Activated CD4-positive, alpha-beta T cell treated with anti-CD3 and anti-CD28 coated beads, Interleukin-2, amount 50 U/mL, for 4 hours (primary cell): ENCODE measurements around the gene HHIPL1.
"Not testable (repeated sequence)": the region's sequence is repeated elsewhere in the genome, so short reads cannot be mapped to it uniquely, and the experiment has no call there.

Experiments used
- DNase-seq, 2 experiments: peaks; one replicate each; pipeline ENCODE4 v3.0.0-alpha.2; 2020

HHIPL1 gene

GRCh38 chr14:99636487-99636886 is 8.4 kb upstream of the HHIPL1 start:
- no peak for DNase-seq

- no peak for DNase-seq
These were observed 7.3 kb upstream of the HHIPL1 start for GRCh38 chr14:99637624-99638023.

GRCh38 chr14:99642771-99643170 is 2.2 kb upstream of the HHIPL1 start:
- DNase-seq: not testable (repeated sequence)

GRCh38 chr14:99643343-99643742 is 1.6 kb upstream of the HHIPL1 start:
- no peak for DNase-seq

- DNase-seq: no peak
These were observed 818 bp upstream of the HHIPL1 start for GRCh38 chr14:99644035-99644587.

DNA sequence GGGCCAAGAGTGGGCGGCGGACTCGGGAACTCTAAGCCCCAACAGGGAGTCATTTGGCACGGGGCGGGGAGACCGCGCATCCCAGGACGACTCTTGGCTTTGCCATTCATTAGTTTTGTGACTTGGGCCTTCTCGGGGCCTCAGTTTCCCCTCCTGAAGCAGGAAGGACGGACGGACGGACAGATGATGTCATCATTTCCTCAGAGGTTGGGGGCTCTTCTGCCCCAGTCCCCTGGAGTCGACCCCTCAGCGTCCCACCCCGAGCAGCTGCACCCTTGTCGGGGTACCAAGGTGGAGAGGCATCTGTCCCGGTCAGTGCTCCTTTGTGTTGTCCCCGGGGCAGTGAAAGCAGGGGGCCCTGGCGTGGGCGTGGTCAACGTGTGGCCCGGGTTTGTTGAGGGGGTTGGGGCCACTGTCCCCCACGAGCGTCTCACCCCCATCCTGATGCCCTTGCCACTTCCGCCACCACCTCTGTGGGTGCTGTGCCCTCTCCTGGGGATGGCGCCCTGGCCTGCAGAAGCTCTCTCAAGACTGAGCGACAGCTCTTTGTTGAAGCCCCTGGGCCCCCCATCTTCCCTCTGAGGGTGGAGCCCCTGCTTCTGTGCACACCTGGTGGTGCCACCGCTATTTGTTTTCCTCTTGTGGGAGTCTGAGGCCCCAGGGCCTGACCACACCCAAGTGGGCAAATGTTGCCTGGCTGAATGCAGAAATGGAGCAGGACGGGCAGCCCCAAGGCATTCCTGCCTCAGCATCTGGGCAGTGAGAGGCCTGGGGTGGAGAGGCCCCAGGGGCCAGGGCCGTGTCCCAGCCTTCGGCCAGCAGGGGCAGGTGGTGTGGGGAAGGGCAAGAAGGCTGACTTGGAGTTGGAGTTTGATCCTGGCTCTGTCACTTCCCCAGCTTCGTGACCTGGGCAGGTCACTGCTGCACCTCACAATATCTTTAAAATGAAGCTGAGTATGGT is 896 bp downstream of the HHIPL1 start:
- DNase-seq: no peak

- DNase-seq: no peak
These were observed 2.5 kb downstream of the HHIPL1 start for GRCh38 chr14:99647411-99647810.

DNA sequence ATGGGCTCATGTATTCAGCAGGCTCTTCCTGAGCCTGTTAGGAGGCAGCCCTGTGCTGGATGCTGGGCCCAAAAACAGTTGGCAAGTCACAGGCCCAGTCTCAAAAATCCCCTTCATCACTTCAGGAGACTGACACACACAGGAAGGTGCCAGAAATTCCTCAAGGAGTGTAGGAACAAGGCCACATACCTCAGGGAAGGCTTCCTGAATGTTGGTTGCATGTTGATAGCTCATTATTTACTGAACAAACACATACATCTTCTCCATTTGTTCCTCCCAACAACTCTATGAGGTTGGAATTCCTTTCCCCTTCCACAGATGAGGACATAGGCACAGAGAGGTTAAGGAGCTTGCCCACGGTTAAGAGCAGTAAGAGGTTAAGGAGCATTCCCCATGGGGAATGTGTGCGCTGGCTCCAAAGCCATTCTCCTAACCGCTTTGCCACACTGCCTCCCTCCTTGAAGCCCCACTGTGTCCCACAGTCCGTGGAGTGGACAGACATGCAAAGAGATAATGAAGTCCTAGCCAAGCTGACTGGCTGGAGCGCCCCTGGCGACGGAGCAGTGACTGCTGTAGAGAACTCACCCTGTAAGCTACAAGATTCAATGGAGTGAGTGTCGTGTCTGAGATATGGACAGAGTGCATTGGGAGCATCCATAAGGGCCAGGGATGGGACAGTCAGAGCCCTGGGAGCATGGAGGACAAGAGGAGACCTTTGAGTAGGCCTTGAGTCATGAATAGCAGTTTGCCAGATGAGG is 3.3 kb downstream of the HHIPL1 start:
- DNase-seq: no peak

DNA sequence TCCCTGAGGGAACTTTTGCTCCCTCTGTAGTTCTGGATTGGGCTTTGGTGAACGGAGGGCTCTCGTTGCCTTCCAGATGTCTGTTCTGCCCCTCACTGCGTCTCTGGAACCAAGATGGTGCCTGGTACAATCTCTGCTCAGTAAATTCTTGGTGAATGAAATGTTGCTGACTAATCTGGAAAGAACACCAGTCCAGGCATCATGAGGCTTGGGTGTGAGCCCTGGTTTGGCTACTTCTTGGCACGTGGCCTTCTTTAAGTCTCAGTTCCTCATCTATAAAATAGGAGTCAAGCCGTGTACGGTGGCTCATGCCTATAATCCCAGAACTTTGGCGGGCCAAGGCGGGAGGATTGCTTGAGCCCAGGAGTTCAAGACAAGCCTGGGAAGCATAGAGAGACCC is 4.3 kb downstream of the HHIPL1 start:
- no peak for DNase-seq

- DNase-seq: no peak
These were observed 4.7 kb downstream of the HHIPL1 start for GRCh38 chr14:99649643-99650042.

GRCh38 chr14:99650189-99650588 is 5.3 kb downstream of the HHIPL1 start:
- no peak for DNase-seq

DNA sequence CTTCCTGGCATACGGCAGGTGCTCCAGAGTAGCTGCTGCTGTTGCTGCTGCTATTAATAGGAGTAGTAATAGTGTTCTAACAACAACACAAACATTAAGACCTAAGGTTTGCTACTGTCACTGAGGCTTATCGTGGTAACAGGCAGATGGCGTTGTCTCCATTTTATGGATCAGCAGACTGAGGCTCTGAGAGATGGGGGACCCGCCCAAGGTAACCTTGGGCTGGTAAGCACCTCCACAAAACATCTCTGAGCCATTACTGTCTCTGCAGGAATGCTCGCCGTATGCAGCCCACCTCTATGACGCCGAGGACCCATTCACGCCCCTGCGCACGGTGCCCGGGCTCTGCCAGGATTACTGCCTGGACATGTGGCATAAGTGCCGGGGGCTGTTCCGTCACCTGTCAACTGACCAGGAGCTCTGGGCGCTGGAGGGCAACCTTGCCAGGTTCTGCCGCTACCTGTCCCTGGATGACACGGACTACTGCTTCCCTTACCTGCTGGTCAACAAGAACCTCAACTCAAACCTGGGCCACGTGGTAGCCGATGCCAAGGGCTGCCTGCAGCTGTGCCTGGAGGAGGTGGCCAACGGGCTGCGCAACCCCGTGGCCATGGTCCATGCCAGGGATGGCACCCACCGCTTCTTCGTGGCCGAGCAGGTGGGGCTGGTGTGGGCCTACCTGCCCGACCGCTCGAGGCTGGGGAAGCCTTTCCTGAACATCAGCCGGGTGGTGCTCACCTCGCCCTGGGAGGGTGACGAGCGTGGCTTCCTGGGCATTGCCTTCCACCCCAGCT is 7.2 kb downstream of the HHIPL1 start:
- no peak for DNase-seq

DNA sequence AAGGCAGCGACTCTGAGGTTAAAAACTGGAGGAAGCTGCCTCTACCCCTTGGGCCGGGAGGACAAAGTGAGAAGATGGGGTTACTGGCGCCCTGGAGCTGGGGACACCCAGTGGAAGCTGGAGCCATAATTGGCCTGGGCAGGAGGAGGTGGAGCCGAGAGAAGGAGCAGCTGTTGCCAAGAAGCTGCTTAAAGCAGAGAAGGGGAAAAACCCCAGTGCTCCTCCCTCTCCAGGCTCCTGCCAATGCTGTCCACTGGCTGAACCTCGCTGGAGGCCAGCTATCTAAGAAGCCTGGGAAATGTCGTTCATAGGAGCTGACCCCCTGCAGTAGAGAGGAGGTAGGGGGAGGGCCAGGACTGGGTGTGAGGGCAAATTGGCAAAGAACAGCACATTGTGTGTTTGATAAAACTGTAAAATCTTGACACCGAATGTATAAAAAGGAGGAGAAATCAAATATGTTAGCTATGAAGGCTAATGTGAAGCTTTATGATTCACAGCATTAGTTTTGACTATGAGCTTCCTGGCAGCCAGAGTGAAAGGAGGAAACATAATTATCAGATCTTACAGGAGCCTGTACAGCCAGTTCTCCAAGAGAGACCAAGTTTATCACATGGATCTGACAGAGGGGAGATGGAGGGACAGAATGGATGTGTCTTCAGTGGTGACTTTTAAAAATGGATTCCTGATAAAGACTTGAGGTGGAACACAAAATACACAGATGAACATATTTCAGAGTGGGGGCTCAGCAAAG is 9.5 kb downstream of the HHIPL1 start:
- DNase-seq: no peak

- DNase-seq: no peak
These were observed 10.6 kb downstream of the HHIPL1 start for GRCh38 chr14:99655521-99655920.

- DNase-seq: no peak
These were observed 11.2 kb downstream of the HHIPL1 start for GRCh38 chr14:99656171-99656570.

DNA sequence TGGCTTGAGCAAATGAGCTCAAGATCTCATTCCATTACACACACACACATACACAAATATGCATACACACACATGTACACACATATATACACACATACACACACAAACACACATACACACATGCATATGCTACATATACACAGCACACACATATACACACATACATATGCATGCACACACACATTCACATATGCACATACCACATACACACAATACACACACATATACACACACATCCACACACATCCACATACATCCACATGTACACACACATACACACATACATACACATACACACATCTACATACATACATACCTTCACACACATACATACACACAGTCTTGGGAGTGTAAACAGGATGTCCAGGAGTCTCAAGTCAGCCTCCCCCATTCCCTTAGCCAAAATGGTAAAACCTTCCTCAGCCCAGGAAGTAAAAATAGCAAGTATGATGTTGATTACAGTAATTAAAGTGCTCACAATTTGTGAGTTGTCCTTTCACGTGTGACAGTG is 12.8 kb downstream of the HHIPL1 start:
- DNase-seq: no peak

DNA sequence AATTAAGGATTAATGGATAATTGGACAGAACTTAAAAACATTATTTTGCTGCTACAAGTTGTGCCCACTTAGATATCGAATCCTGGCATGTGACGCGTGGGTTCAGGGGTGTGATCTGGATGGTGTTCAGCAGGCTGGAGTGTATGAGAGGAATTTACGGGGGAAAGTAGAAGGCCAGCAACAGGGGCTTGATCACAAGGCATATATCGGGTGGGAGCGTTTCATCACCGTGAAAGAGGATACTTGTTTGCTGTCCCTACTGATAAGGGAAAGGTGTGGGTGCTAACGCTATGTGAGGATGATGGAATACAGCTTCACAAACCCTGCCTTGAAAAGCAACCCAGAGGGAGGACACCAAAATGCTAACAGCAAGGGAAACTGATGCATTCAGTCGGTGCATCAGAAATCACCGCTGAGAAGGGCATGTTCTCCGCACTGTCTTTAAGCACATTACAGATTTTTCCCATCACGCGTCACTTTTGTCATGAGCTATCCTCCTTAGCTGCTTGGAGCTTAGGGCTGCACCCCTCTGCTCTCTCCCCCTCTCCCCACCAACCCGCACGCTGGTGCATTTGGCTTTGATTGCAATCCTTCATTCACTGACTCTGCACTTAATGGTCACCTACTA is 13.4 kb downstream of the HHIPL1 start:
- DNase-seq: no peak

DNA sequence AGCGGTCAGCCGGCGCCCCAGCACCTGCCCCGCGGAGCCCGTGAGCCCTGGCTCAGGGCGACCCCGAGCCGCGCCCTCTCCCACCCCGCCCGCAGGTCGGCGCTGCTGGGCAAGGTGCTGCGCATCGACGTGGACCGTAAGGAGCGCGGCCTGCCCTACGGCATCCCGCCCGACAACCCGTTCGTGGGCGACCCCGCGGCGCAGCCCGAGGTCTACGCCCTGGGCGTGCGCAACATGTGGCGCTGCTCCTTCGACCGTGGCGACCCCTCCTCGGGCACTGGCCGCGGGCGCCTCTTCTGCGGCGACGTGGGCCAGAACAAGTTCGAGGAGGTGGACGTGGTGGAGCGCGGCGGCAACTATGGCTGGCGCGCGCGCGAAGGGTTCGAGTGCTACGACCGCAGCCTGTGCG is 14.4 kb downstream of the HHIPL1 start:
- no peak for DNase-seq

DNA sequence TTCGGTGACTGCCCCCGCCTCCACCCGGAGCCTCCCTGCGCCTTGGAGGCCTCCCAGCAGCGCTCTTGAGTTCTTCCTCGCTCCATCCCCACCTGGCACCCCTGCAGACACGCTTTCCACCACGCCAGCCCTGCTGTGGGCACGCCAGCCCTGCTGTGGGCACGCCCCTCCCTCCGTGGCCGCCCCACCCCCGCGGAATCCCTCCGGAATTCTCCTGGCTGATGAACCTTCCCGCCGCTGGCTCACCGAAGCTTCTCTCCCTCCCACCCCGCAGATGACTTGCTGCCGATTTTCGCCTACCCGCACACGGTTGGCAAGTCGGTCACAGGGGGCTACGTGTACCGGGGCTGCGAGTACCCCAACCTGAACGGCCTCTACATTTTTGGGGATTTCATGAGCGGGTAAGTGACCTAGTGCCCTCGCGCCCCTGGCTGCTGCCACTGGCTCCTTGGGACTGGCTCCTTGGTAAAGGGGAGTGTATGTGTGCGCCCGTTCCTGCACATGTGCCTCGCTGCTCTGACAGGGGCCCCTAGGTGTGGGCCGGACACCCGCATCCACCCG is 15.2 kb downstream of the HHIPL1 start:
- no peak for DNase-seq

DNA sequence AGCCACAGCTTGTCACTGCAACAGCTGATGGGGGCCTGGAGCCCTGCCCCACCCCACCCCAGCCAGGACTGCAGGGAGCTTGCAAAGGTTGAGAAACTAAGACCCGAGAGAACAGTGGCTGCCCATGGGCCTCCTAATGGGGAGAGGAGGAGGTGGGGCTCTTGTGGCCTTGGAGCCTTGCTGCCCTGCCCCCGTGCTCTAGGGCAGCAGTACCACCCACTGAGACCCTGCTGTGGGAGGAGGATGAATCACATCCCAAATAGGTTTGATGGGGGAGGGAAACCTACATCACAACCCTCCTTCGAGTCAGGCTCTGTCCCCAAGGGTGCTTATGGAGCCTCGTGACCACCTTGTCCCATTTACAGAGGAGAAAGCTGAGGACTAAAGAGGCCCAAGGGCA is 15.9 kb downstream of the HHIPL1 start:
- no peak for DNase-seq

DNA sequence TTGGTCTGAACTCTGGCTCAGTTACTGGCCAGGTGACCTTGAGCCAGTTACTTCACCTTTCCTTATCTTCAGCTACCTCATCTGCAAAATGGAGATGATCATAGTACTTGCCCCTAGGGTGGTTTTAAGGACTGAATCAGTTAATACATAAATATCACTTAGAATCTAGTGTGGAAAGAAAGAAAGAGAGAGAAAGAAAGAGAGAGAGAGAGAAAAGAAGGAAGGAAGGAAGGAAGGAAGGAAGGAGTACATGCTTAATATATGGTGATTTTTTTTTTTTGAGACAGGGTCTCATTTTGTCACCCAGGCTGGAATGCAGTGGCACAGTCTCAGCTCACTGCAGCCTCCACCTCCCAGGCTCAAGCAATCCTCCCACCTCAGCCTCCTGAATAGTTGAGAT is 16.3 kb downstream of the HHIPL1 start:
- not testable (repeated sequence) for DNase-seq
